ENCODE data around the gene LRRTM2. TPM values are rescaled to one million over a fixed set of nuclear protein-coding genes. Genes with fewer than 3 reads are reported as not detected.
"Not testable (repeated sequence)": the region's sequence is repeated elsewhere in the genome, so short reads cannot be mapped to it uniquely, and the experiment has no call there.

LRRTM2 gene
- not detected in 2 replicates for polyA plus RNA-seq (2011; rRNA removed)
- not detected in 2 replicates for polyA plus RNA-seq (2012; cell fraction: cytosol; rRNA removed)
- polyA plus RNA-seq (2012; cell fraction: nucleus; rRNA removed) = 0.02 TPM in 1 of 2 replicates, not detected in the other
- not detected in 3 replicates for polyA plus RNA-seq (2017; fragmentation: RNase III; extraction: RNeasy Plus Mini Kit Qiagen cat#74134 plus additional on column Dnase treatment)
- not detected in 2 replicates for polyA minus RNA-seq (2011; rRNA and poly(A)+ RNA removed)

GRCh38 chr5:138874771-138875551, at the start of gene LRRTM2:
Gene LRRTM2 (minus strand): TSS chr5:138875335. CDS start chr5:138874911, 424 bp downstream.
- CTCF ChIA-PET = interaction anchor here (1.0 to 1.4 kb wide), 5 partner anchors 9 to 49 kb away, joined by 3 to 4 read pairs (median 3); no protein-coding TSS in a partner anchor
- no peak within 1 kb of the TSS for H3K4me3 ChIP-seq
- no peaks in the 10 kb centered on the region for H3K9me3 ChIP-seq
- H3K27ac ChIP-seq = no peak within 1 kb of the TSS
- TF ChIP-seq CEBPB (IDR thresholded peaks at IDR 0.05) (no peak), FOXS1 (CRISPR knock-in tag; IDR thresholded peaks at IDR 0.05) (no peak), EHMT2 (IDR thresholded peaks at IDR 0.05; ENCODE audit: low read depth) (no peak), CHD2 (IDR thresholded peaks at IDR 0.05; ENCODE audit: low read length, partially characterized antibody) (no peak), EP300 (IDR thresholded peaks at IDR 0.05) (no peak), ZSCAN20 (CRISPR knock-in tag; IDR thresholded peaks at IDR 0.05) (no peak), NFE2L2 (conservative IDR thresholded peaks at IDR 0.05; ENCODE audit: low read length) (no peak), JUNB (IDR thresholded peaks at IDR 0.05) (no peak), E2F6 (IDR thresholded peaks at IDR 0.05; ENCODE audit: borderline replicate concordance, low read depth) (no peak), NPAS2 (CRISPR knock-in tag; IDR thresholded peaks at IDR 0.05; ENCODE audit: borderline replicate concordance) (no peak), ESRRA (IDR thresholded peaks at IDR 0.05; ENCODE audit: borderline replicate concordance, low read length) (no peak), FOSL2 (IDR thresholded peaks at IDR 0.05) (no peak), FOSL2 (CRISPR knock-in tag; IDR thresholded peaks at IDR 0.05) (no peak), HDAC2 (IDR thresholded peaks at IDR 0.05) (no peak), GATA3 (IDR thresholded peaks at IDR 0.05; ENCODE audit: borderline replicate concordance) (no peak), MAZ (IDR thresholded peaks at IDR 0.05; ENCODE audit: borderline replicate concordance, low read depth, low read length) (no peak), MYC (IDR thresholded peaks at IDR 0.05; ENCODE audit: borderline replicate concordance, low read length) (no peak), JUN (IDR thresholded peaks at IDR 0.05) (no peak)
- peaks cover 19% of the 10 kb centered on the region for H3K4me1 ChIP-seq
- no peak for DNase-seq (ENCODE audit: low read depth in 1 of 2, low spot score in 1 of 2)
- POLR2A ChIA-PET = no interaction called here
- 90% methylated on average over 18 of the region's 18 CpGs for WGBS (ENCODE audit: missing lambda C conversion rate)
- no peak for FAIRE-seq
- no peak for ATAC-seq
- no peak within 1 kb of the TSS for H3K4me2 ChIP-seq

GRCh38 chr5:138922494-138922893, 47.4 kb upstream of the LRRTM2 start:
- WGBS (ENCODE audit: missing lambda C conversion rate) = 84% methylated on average over 2 of the region's 2 CpGs
- no peak; a peak in 1 of 6 replicates for ATAC-seq
- H3K4me3 ChIP-seq = no peak overlapping the region
- no peak for FAIRE-seq
- no peaks in the 10 kb centered on the region for H3K9me3 ChIP-seq
- POLR2A ChIA-PET = no interaction called here
- H3K27ac ChIP-seq = no peak overlapping the region
- H3K4me1 ChIP-seq = peaks cover 4% of the 10 kb centered on the region; the same call in 1 of the 3 replicates
- CTCF ChIA-PET = interaction anchor here (1.9 kb wide), 1 partner anchor 98 kb away, joined by 5 read pairs; no protein-coding TSS in a partner anchor
- TF ChIP-seq FOXS1 (CRISPR knock-in tag; IDR thresholded peaks at IDR 0.05) (no peak), EHMT2 (IDR thresholded peaks at IDR 0.05; ENCODE audit: low read depth) (no peak), CHD2 (IDR thresholded peaks at IDR 0.05; ENCODE audit: low read length, partially characterized antibody) (no peak), EHF (CRISPR knock-in tag; IDR thresholded peaks at IDR 0.05) (no peak), SREBF2 (IDR thresholded peaks at IDR 0.05) (no peak), HDAC2 (IDR thresholded peaks at IDR 0.05) (no peak), PHF8 (IDR thresholded peaks at IDR 0.05; ENCODE audit: borderline replicate concordance, low read depth) (no peak), MAZ (IDR thresholded peaks at IDR 0.05; ENCODE audit: borderline replicate concordance, low read depth, low read length) (no peak), RAD21 (conservative IDR thresholded peaks at IDR 0.05 in 1 of 2, IDR thresholded peaks at IDR 0.05 in 1 of 2) (no peak), GATA3 (IDR thresholded peaks at IDR 0.05; ENCODE audit: borderline replicate concordance) (no peak), FOSL2 (IDR thresholded peaks at IDR 0.05) (no peak), FOSL2 (CRISPR knock-in tag; IDR thresholded peaks at IDR 0.05) (no peak), POLR2A (IDR thresholded peaks at IDR 0.05; ENCODE audit: low read length) (no peak), HEYL (CRISPR knock-in tag; IDR thresholded peaks at IDR 0.05) (no peak), MAFK (IDR thresholded peaks at IDR 0.05; ENCODE audit: partially characterized antibody) (no peak), ELK1 (IDR thresholded peaks at IDR 0.05; ENCODE audit: low read depth, low read length) (no peak), USF2 (IDR thresholded peaks at IDR 0.05) (no peak)
- DNase-seq (ENCODE audit: low read depth in 1 of 2, low spot score in 1 of 2) = no peak
- no peak overlapping the region for H3K4me2 ChIP-seq

GRCh38 chr5:138921362-138921761, 46.2 kb upstream of the LRRTM2 start:
- ATAC-seq; H3K4me2 ChIP-seq; H3K4me1 ChIP-seq; FAIRE-seq; H3K4me3 ChIP-seq; H3K27ac ChIP-seq; H3K9me3 ChIP-seq; DNase-seq (ENCODE audit: low read depth in 1 of 2, low spot score in 1 of 2); POLR2A ChIA-PET: not testable (repeated sequence)
- 77% methylated on average over 2 of the region's 2 CpGs for WGBS (ENCODE audit: missing lambda C conversion rate)
- CTCF ChIA-PET = interaction anchor here (0.7 to 1.5 kb wide), 2 partner anchors 237 to 341 kb away, joined by 3 to 4 read pairs; no protein-coding TSS in a partner anchor
